ENCODE data around the gene MDGA2. TPM values are rescaled to one million over a fixed set of nuclear protein-coding genes. Genes with fewer than 3 reads are reported as not detected.

Gene MDGA2
- total and polyA plus RNA-seq, 2 of the 13 experiments (the other 11 are each of a cell fraction or from before 2014, with no cell fraction given) = not detected

- no peaks in the 10 kb centered on the region for H3K9me3 ChIP-seq (ENCODE audit: low read length)
- in situ Hi-C loops (cut with HindIII; ENCODE audit: extremely low pct_ligation_motif_present, low pct_unique_long_range_greater_than_20kb) (no loop called here), intact Hi-C loops (cut with micrococcal nuclease; ENCODE audit: unreplicated experiment) (no loop called here)
- no peak overlapping the region for H2AFZ ChIP-seq (ENCODE audit: low read length)
- no peak overlapping the region for H3K27ac ChIP-seq (ENCODE audit: extremely low read length, insufficient read depth, low read length)
- H3K4me3 ChIP-seq (replicated peaks in 1 of 3; ENCODE audit: insufficient read depth in 1 of 3, low read depth in 2 of 3, low read length in 3 of 3) = no peak overlapping the region
- WGBS (ENCODE audit: low lambda C conversion rate) = 0% methylated on average over 1 of the region's 1 CpG
- ChIA-PET CTCF (ENCODE audit: low intra/inter-chr PET ratio, low total read pairs) (no interaction called here), POLR2A (no interaction called here)
- no peaks in the 10 kb centered on the region for H3K4me1 ChIP-seq (ENCODE audit: insufficient read depth, low read length)
- H3K4me2 ChIP-seq (ENCODE audit: low read depth, low read length) = no peak overlapping the region
- no peaks in the 10 kb centered on the region for H3K79me2 ChIP-seq (ENCODE audit: insufficient read depth, low read length)
- H4K20me1 ChIP-seq (ENCODE audit: insufficient read depth, low read length) = no peaks in the 10 kb centered on the region
- no peaks in the 10 kb centered on the region for H3K36me3 ChIP-seq (replicated peaks in 1 of 2; ENCODE audit: control insufficient read depth in 1 of 2, insufficient read depth in 2 of 2, low read length in 2 of 2)
- no TSS peak for BruUV-seq (replicated peaks)
- TF ChIP-seq HDAC2 (CRISPR knock-in tag; IDR thresholded peaks at IDR 0.05) (no peak), BRCA1 (CRISPR knock-in tag; IDR thresholded peaks at IDR 0.05) (no peak), KLF11 (CRISPR knock-in tag; IDR thresholded peaks at IDR 0.05) (no peak), ZNF333 (CRISPR knock-in tag; IDR thresholded peaks at IDR 0.05; ENCODE audit: borderline replicate concordance) (no peak), ZBTB20 (CRISPR knock-in tag; IDR thresholded peaks at IDR 0.05; ENCODE audit: borderline replicate concordance, low read depth) (no peak), GABPA (IDR thresholded peaks at IDR 0.05; ENCODE audit: low read depth, low read length) (no peak), GABPA (CRISPR knock-in tag; IDR thresholded peaks at IDR 0.05; ENCODE audit: low read depth) (no peak), FLYWCH1 (CRISPR knock-in tag; IDR thresholded peaks at IDR 0.05) (no peak), ATF3 (CRISPR knock-in tag; IDR thresholded peaks at IDR 0.05) (no peak), MIER3 (CRISPR knock-in tag; IDR thresholded peaks at IDR 0.05; ENCODE audit: borderline replicate concordance) (no peak)
- TF ChIP-seq, protein P1, sequence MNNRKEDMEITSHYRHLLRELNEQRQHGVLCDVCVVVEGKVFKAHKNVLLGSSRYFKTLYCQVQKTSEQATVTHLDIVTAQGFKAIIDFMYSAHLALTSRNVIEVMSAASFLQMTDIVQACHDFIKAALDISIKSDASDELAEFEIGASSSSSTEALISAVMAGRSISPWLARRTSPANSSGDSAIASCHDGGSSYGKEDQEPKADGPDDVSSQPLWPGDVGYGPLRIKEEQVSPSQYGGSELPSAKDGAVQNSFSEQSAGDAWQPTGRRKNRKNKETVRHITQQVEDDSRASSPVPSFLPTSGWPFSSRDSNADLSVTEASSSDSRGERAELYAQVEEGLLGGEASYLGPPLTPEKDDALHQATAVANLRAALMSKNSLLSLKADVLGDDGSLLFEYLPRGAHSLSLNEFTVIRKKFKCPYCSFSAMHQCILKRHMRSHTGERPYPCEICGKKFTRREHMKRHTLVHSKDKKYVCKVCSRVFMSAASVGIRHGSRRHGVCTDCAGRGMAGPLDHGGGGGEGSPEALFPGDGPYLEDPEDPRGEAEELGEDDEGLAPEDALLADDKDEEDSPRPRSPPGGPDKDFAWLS (CRISPR knock-in tag; IDR thresholded peaks at IDR 0.05; ENCODE audit: borderline replicate concordance) = no peak
- TF ChIP-seq, protein P2, sequence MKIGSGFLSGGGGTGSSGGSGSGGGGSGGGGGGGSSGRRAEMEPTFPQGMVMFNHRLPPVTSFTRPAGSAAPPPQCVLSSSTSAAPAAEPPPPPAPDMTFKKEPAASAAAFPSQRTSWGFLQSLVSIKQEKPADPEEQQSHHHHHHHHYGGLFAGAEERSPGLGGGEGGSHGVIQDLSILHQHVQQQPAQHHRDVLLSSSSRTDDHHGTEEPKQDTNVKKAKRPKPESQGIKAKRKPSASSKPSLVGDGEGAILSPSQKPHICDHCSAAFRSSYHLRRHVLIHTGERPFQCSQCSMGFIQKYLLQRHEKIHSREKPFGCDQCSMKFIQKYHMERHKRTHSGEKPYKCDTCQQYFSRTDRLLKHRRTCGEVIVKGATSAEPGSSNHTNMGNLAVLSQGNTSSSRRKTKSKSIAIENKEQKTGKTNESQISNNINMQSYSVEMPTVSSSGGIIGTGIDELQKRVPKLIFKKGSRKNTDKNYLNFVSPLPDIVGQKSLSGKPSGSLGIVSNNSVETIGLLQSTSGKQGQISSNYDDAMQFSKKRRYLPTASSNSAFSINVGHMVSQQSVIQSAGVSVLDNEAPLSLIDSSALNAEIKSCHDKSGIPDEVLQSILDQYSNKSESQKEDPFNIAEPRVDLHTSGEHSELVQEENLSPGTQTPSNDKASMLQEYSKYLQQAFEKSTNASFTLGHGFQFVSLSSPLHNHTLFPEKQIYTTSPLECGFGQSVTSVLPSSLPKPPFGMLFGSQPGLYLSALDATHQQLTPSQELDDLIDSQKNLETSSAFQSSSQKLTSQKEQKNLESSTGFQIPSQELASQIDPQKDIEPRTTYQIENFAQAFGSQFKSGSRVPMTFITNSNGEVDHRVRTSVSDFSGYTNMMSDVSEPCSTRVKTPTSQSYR (CRISPR knock-in tag; IDR thresholded peaks at IDR 0.05; ENCODE audit: borderline replicate concordance) = no peak
- no peak overlapping the region for H3K9ac ChIP-seq (ENCODE audit: insufficient read depth, low read depth, low read length)
- FAIRE-seq = no peak
- no peak for ATAC-seq
- DNase-seq (ENCODE audit: low spot score) = no peak
- H3K27me3 ChIP-seq (ENCODE audit: control insufficient read depth in 1 of 2, insufficient read depth in 2 of 2, low read length in 2 of 2) = no peaks in the 10 kb centered on the region
Observed at GRCh38 chr14:47264842-47265241, 410.6 kb downstream of the MDGA2 start.

All from HepG2 (cell line).